NCI-H2196 (cell line): ENCODE measurements around the gene MYO1C.
A peak's percentile ranks its signal among the peaks of the same experiment; 100 is the strongest.
"Not testable (repeated sequence)": the region's sequence is repeated elsewhere in the genome, so short reads cannot be mapped to it uniquely, and the experiment has no call there.

ENCODE experiments used
- DNase-seq: peaks from one replicate; lab custom pipeline; 2025; ENCODE audit not compliant: unreplicated experiment; lab: John Stamatoyannopoulos, UW

The MYO1C gene

GRCh38 chr17:1469231-1469852, 23.1 kb downstream of the MYO1C start:
- no peak for DNase-seq

- peak; percentile 25 for DNase-seq
These were observed 24.5 kb downstream of the MYO1C start for GRCh38 chr17:1467898-1468492.

- no peak for DNase-seq
These were observed 25.2 kb downstream of the MYO1C start for GRCh38 chr17:1467258-1467657.

GRCh38 chr17:1464186-1464585, 28.3 kb downstream of the MYO1C start:
- no peak for DNase-seq

- DNase-seq, result no peak
These were observed 30.0 kb downstream of the MYO1C start for GRCh38 chr17:1462164-1463112.

- no peak for DNase-seq
These were observed 31.1 kb downstream of the MYO1C start for GRCh38 chr17:1461198-1461944.

GRCh38 chr17:1460233-1460632, 32.3 kb downstream of the MYO1C start:
- DNase-seq, result no peak

- peak; percentile 88 for DNase-seq
These were observed 36.5 kb downstream of the MYO1C start, which contains the start of gene CRK for GRCh38 chr17:1455797-1456599. CRK (minus strand) TSS chr17:1456232; CDS start chr17:1456117, 115 bp downstream.

- DNase-seq, result peak; percentile 18
These were observed 37.1 kb downstream of the MYO1C start for GRCh38 chr17:1455291-1455796.

- no peak for DNase-seq
These were observed 37.9 kb downstream of the MYO1C start for GRCh38 chr17:1454541-1454940.

- DNase-seq, result not testable (repeated sequence)
These were observed 38.8 kb downstream of the MYO1C start for GRCh38 chr17:1453694-1454093.

- DNase-seq, result no peak
These were observed 39.6 kb downstream of the MYO1C start for GRCh38 chr17:1452836-1453235.

GRCh38 chr17:1450261-1450660, 42.2 kb downstream of the MYO1C start:
- not testable (repeated sequence) for DNase-seq

GRCh38 chr17:1449412-1449967, 43.0 kb downstream of the MYO1C start:
- no peak for DNase-seq

GRCh38 chr17:1447052-1447451, 45.4 kb downstream of the MYO1C start:
- no peak for DNase-seq

- DNase-seq, result peak; percentile 5
These were observed 46.3 kb downstream of the MYO1C start for GRCh38 chr17:1446201-1446600.

- DNase-seq, result not testable (repeated sequence)
These were observed 46.8 kb downstream of the MYO1C start for GRCh38 chr17:1445695-1446094.

GRCh38 chr17:1442721-1443120, 49.8 kb downstream of the MYO1C start:
- not testable (repeated sequence) for DNase-seq

GRCh38 chr17:1442187-1442586, 50.3 kb downstream of the MYO1C start:
- DNase-seq, result no peak

- DNase-seq, result no peak
These were observed 51.6 kb downstream of the MYO1C start for GRCh38 chr17:1440921-1441320.
